ENCODE measurements around the gene USPL1.

The USPL1 gene

GRCh38 chr13:30700364-30700763, 82.6 kb downstream of the USPL1 start:
- DNase-seq: no peak

GRCh38 chr13:30702006-30702405, 84.3 kb downstream of the USPL1 start:
- no peak for DNase-seq

- DNase-seq: no peak
These were observed 86.9 kb downstream of the USPL1 start for GRCh38 chr13:30704596-30704995.

GRCh38 chr13:30705680-30706079, 88.0 kb downstream of the USPL1 start:
- no peak for DNase-seq

- DNase-seq: no peak
These were observed 90.8 kb downstream of the USPL1 start for GRCh38 chr13:30708541-30708940.
